ENCODE results near the gene GPR17. TPM values are rescaled to one million over a fixed set of nuclear protein-coding genes. Genes with fewer than 3 reads are reported as not detected.

The GPR17 gene
- total RNA-seq, 2 donors from 2014 or later = 0.16 to 0.20 TPM

GRCh38 chr2:127618551-127619202 lies 27.3 kb upstream of the GPR17 start:
- Histone ChIP-seq H3K4me3 (no peak overlapping the region), H3K27me3 (no peaks in the 10 kb centered on the region), H3K9me3 (no peaks in the 10 kb centered on the region), H3K36me3 (peaks cover 4% of the 10 kb centered on the region), H3K9ac (ENCODE audit: low read depth in 2 of 2, low read length in 2 of 2) (no peak overlapping the region), H3K4me1 (no peaks in the 10 kb centered on the region), H3K27ac (no peak overlapping the region)
- intact Hi-C loops (cut with DNase I) = no loop called here
- TF ChIP-seq, protein P1, sequence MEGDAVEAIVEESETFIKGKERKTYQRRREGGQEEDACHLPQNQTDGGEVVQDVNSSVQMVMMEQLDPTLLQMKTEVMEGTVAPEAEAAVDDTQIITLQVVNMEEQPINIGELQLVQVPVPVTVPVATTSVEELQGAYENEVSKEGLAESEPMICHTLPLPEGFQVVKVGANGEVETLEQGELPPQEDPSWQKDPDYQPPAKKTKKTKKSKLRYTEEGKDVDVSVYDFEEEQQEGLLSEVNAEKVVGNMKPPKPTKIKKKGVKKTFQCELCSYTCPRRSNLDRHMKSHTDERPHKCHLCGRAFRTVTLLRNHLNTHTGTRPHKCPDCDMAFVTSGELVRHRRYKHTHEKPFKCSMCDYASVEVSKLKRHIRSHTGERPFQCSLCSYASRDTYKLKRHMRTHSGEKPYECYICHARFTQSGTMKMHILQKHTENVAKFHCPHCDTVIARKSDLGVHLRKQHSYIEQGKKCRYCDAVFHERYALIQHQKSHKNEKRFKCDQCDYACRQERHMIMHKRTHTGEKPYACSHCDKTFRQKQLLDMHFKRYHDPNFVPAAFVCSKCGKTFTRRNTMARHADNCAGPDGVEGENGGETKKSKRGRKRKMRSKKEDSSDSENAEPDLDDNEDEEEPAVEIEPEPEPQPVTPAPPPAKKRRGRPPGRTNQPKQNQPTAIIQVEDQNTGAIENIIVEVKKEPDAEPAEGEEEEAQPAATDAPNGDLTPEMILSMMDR (IDR thresholded peaks at IDR 0.05) = no peak
- DNase-seq = no peak

GRCh38 chr2:127619203-127619590 lies 26.8 kb upstream of the GPR17 start:
- H3K4me1 ChIP-seq = no peaks in the 10 kb centered on the region
- H3K27ac ChIP-seq = no peak overlapping the region
- no peak overlapping the region for H3K9ac ChIP-seq (ENCODE audit: low read depth in 2 of 2, low read length in 2 of 2)
- TF ChIP-seq, protein P1 (IDR thresholded peaks at IDR 0.05) = no peak
- no peak overlapping the region for H3K4me3 ChIP-seq
- H3K36me3 ChIP-seq = peaks cover under 1% of the 10 kb centered on the region
- no peaks in the 10 kb centered on the region for H3K9me3 ChIP-seq
- DNase-seq = no peak
- intact Hi-C loops (cut with DNase I) = no loop called here
- H3K27me3 ChIP-seq = no peaks in the 10 kb centered on the region

- Histone ChIP-seq H3K9ac (ENCODE audit: low read depth in 2 of 2, low read length in 2 of 2) (no peak overlapping the region), H3K36me3 (no peaks in the 10 kb centered on the region), H3K27me3 (no peaks in the 10 kb centered on the region), H3K9me3 (no peaks in the 10 kb centered on the region), H3K27ac (no peak overlapping the region), H3K4me1 (no peaks in the 10 kb centered on the region), H3K4me3 (no peak overlapping the region)
- DNase-seq = no peak
- intact Hi-C loops (cut with DNase I) = no loop called here
- TF ChIP-seq, protein P1 (IDR thresholded peaks at IDR 0.05) = no peak
Measured at GRCh38 chr2:127619877-127620705, 25.9 kb upstream of the GPR17 start.

DNA sequence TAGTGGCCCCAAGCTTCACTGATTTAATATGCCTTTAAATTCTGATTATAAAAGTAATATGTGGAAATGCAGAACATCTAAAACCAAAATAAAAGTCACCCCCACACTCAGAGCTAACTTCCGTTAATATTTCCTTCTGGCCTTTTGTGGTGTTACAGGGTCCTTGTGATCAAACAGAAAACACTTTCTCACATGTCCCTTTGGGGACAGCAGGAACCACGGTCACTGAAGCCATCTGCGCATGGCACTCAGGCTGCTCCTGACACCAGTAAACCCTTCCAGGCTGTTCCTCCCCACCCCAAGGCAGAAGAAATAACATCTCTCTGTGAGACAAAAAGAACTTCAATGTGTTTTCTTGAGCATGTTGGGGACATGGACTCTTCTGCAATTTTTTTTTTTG lies 25.1 kb upstream of the GPR17 start:
- no peaks in the 10 kb centered on the region for H3K36me3 ChIP-seq

GRCh38 chr2:127621981-127622431 lies 23.9 kb upstream of the GPR17 start:
- Histone ChIP-seq H3K4me3 (no peak overlapping the region), H3K27ac (no peak overlapping the region), H3K9ac (ENCODE audit: low read depth in 2 of 2, low read length in 2 of 2) (no peak overlapping the region), H3K4me1 (no peaks in the 10 kb centered on the region), H3K9me3 (no peaks in the 10 kb centered on the region), H3K36me3 (no peaks in the 10 kb centered on the region), H3K27me3 (no peaks in the 10 kb centered on the region)
- intact Hi-C loops (cut with DNase I) = no loop called here
- DNase-seq = no peak
- TF ChIP-seq, protein P1 (IDR thresholded peaks at IDR 0.05) = no peak

More for the DNA sequence above, 25.1 kb upstream of the GPR17 start:
- Histone ChIP-seq H3K9me3 (no peaks in the 10 kb centered on the region), H3K27me3 (no peaks in the 10 kb centered on the region), H3K27ac (no peak overlapping the region), H3K9ac (ENCODE audit: low read depth in 2 of 2, low read length in 2 of 2) (no peak overlapping the region), H3K4me1 (no peaks in the 10 kb centered on the region), H3K4me3 (no peak overlapping the region)
- TF ChIP-seq, protein P1 (IDR thresholded peaks at IDR 0.05) = no peak
- DNase-seq = no peak
- intact Hi-C loops (cut with DNase I) = no loop called here

All from colonic mucosa (tissue), 4 donors.